Keratinocyte (primary cell): ENCODE measurements around the gene PRKD3. TPM values are rescaled to one million over a fixed set of nuclear protein-coding genes. Genes with fewer than 3 reads are reported as not detected.

Experiments used
- DNase-seq: peaks from one replicate; pipeline ENCODE4 v3.0.0-alpha.2; 2011; ENCODE audit warnings: low read depth, missing footprints, low spot score
- FAIRE-seq: peaks from 2 replicates; lab custom pipeline; 2011; peaks lifted over from hg19 to GRCh38; lab: Jason Lieb, UNC
- H2AFZ ChIP-seq: 2 replicates; pipeline ENCODE4 v1.6.0; 2012; ENCODE audit warnings: low read length, control low read depth, inconsistent platforms; ENCODE audit not compliant: control insufficient read depth
- H3K27ac ChIP-seq: 2 replicates; pipeline ENCODE4 v1.5.1; 2011; ENCODE audit warnings: low read length; ENCODE audit not compliant: control insufficient read depth, insufficient read depth
- H3K27me3 ChIP-seq: 3 replicates; pipeline ENCODE4 v1.6.0; 2011; ENCODE audit warnings: low read length; ENCODE audit not compliant: control insufficient read depth, insufficient read depth; ENCODE audit errors: extremely low read depth
- H3K36me3 ChIP-seq, 2 experiments: 2 replicates in 1 of 2; 3 replicates in 1 of 2; pipeline ENCODE4 v1.5.1; 2011; ENCODE audit warnings: low read length in 2 of 2, mild to moderate bottlenecking in 1 of 2; ENCODE audit not compliant: control insufficient read depth in 2 of 2, insufficient read depth in 2 of 2; ENCODE audit errors: extremely low read depth in 1 of 2
- H3K4me1 ChIP-seq: 3 replicates; pipeline ENCODE4 v1.5.1; 2011; ENCODE audit warnings: low read length; ENCODE audit not compliant: control insufficient read depth, insufficient read depth; ENCODE audit errors: extremely low read depth
- H3K4me2 ChIP-seq: 3 replicates; pipeline ENCODE4 v1.6.0; 2011; ENCODE audit warnings: low read depth, low read length; ENCODE audit not compliant: control insufficient read depth, insufficient read depth; ENCODE audit errors: extremely low read depth
- H3K4me3 ChIP-seq, 3 experiments: fragments of 200-600 bp in 1 of 3; sonication (generic) in 1 of 3; 2 replicates in 2 of 3; 3 replicates in 1 of 3; pipeline ENCODE4 v1.5.1; 2011 to 2016; ENCODE audit warnings: low read length in 3 of 3, mild to moderate bottlenecking in 3 of 3, control low read depth in 2 of 3, inconsistent platforms in 1 of 3, low read depth in 1 of 3, mixed read lengths in 1 of 3, mixed run types in 1 of 3, moderate library complexity in 1 of 3; ENCODE audit not compliant: control insufficient read depth in 2 of 3, insufficient read depth in 2 of 3; ENCODE audit errors: extremely low read depth in 1 of 3
- H3K79me2 ChIP-seq: 2 replicates; pipeline ENCODE4 v1.6.0; 2012; ENCODE audit warnings: low read length; ENCODE audit not compliant: control insufficient read depth, insufficient read depth
- H3K9ac ChIP-seq: 3 replicates; pipeline ENCODE4 v1.6.0; 2011; ENCODE audit warnings: low read length; ENCODE audit not compliant: control insufficient read depth, insufficient read depth; ENCODE audit errors: extremely low read depth
- H3K9me1 ChIP-seq: 3 replicates; pipeline ENCODE4 v1.6.0; 2011; ENCODE audit warnings: low read length; ENCODE audit not compliant: control insufficient read depth, insufficient read depth; ENCODE audit errors: extremely low read depth
- H3K9me3 ChIP-seq: 2 replicates; pipeline ENCODE4 v1.5.1; 2012; ENCODE audit warnings: low read depth, low read length; ENCODE audit not compliant: control insufficient read depth
- H4K20me1 ChIP-seq: 3 replicates; pipeline ENCODE4 v1.6.0; 2011; ENCODE audit warnings: low read length; ENCODE audit not compliant: control insufficient read depth, insufficient read depth; ENCODE audit errors: extremely low read depth
- EZH2 ChIP-seq: IDR thresholded peaks from one replicate; pipeline ENCODE4 v1.6.1; 2012; ENCODE audit warnings: inconsistent platforms, mild to moderate bottlenecking, low read length, moderate library complexity
- dilution Hi-C: fragments of 300-500 bp; cut with MboI; formaldehyde crosslinking; loops from one replicate; pipeline ENCODE4 v1.7.0; 2020; ENCODE audit warnings: low sequenced_read_pairs; ENCODE audit not compliant: extremely low pct_ligation_motif_present
- polyA plus RNA-seq, 5 experiments: library from polyadenylated mRNA; depleted of rRNA in 3 of 5; stranded (reverse) in 3 of 5; stranded (forward) in 1 of 5; unstranded in 1 of 5; fragments of >200 nt; gene quantifications; 1 replicate in 1 of 5; 2 replicates in 3 of 5; 3 replicates in 1 of 5; pipeline versions ENCODE4 v1.2.1 to v1.2.3, GENCODE V29; 2011 to 2012; ENCODE audit warnings: missing spikeins in 2 of 5, low read depth in 1 of 5, low replicate concordance in 1 of 5
- TF ChIP-seq, protein P1 (sequence below), 3 experiments: IDR thresholded peaks in 1 of 3; conservative IDR thresholded peaks in 1 of 3; optimal IDR thresholded peaks in 1 of 3; 2 replicates in 2 of 3; 3 replicates in 1 of 3; pipeline versions ENCODE3 to v1.5.1; 2011; ENCODE audit warnings: low read length in 3 of 3, mild to moderate bottlenecking in 3 of 3, moderate library complexity in 2 of 3, control low read depth in 1 of 3, inconsistent platforms in 1 of 3; ENCODE audit not compliant: insufficient read depth in 2 of 3; ENCODE audit errors: extremely low read depth in 1 of 3

Gene PRKD3
- polyA plus RNA-seq, 1 donor (not counting 4 experiments of a cell fraction or from before 2014, with no cell fraction given): 25.4 TPM

DNA sequence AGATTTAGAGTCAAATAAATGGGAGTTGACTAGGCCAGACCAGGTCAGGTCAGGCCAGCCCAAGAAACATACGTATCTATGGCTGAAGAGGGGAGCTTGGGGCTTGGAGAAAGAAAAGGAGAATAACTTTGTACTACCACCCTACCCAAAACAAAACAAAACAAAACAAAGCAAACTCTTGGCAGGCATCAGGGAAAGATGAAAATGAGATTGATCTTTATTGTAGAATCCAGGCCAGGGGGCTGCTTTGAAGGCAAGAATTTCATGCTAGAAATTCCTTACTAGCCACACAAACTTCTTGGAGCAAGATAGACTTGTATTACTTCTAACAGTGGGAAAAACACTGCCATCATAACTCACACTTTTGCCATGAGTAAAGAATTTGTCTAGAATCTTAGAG, 46.0 kb upstream of the PRKD3 start:
- FAIRE-seq: no peak
- H3K4me3 ChIP-seq: no peak overlapping the region
- no peaks in the 10 kb centered on the region for H3K9me1 ChIP-seq
- H3K36me3 ChIP-seq: no peaks in the 10 kb centered on the region
- dilution Hi-C loops: no loop called here
- no peak overlapping the region for H3K27ac ChIP-seq
- H3K27me3 ChIP-seq: no peaks in the 10 kb centered on the region
- no peak overlapping the region for H2AFZ ChIP-seq
- no peaks in the 10 kb centered on the region for H3K9me3 ChIP-seq
- no peak overlapping the region for H3K4me2 ChIP-seq
- no peak for DNase-seq
- no peaks in the 10 kb centered on the region for H3K79me2 ChIP-seq
- H4K20me1 ChIP-seq: no peaks in the 10 kb centered on the region
- no peak overlapping the region for H3K9ac ChIP-seq
- no peaks in the 10 kb centered on the region for H3K4me1 ChIP-seq
- no peak for TF ChIP-seq EZH2

DNA sequence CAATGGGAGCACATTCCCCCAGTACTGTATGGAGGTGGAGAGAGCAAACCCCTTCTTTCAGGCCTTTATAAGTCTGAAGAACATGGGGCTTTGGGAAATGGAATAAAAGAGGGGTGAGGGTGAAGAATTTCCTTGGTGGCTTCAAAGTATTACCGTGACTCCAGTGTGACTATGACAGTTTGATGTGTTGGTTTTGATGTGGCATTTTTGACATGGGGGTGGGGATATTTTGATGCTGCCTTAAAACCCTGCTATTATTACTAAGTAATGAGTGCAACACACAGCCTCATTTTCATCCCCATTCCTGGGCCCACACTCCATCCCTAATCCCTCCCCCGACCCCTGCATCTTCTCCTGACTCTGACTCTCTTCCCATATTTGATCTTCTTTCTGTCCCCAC, 43.4 kb upstream of the PRKD3 start:
- Histone ChIP-seq H3K4me2 (no peak overlapping the region), H3K27me3 (no peaks in the 10 kb centered on the region), H3K9me1 (no peaks in the 10 kb centered on the region), H3K4me1 (no peaks in the 10 kb centered on the region), H3K27ac (no peak overlapping the region), H3K4me3 (no peak overlapping the region), H2AFZ (no peak overlapping the region), H3K36me3 (no peaks in the 10 kb centered on the region), H4K20me1 (no peaks in the 10 kb centered on the region), H3K9ac (no peak overlapping the region), H3K79me2 (no peaks in the 10 kb centered on the region), H3K9me3 (no peaks in the 10 kb centered on the region)
- dilution Hi-C loops: no loop called here
- FAIRE-seq (no peak), DNase-seq (no peak)
- TF ChIP-seq, protein P1, sequence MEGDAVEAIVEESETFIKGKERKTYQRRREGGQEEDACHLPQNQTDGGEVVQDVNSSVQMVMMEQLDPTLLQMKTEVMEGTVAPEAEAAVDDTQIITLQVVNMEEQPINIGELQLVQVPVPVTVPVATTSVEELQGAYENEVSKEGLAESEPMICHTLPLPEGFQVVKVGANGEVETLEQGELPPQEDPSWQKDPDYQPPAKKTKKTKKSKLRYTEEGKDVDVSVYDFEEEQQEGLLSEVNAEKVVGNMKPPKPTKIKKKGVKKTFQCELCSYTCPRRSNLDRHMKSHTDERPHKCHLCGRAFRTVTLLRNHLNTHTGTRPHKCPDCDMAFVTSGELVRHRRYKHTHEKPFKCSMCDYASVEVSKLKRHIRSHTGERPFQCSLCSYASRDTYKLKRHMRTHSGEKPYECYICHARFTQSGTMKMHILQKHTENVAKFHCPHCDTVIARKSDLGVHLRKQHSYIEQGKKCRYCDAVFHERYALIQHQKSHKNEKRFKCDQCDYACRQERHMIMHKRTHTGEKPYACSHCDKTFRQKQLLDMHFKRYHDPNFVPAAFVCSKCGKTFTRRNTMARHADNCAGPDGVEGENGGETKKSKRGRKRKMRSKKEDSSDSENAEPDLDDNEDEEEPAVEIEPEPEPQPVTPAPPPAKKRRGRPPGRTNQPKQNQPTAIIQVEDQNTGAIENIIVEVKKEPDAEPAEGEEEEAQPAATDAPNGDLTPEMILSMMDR (optimal IDR thresholded peaks at IDR 0.05 in 1 of 3, IDR thresholded peaks at IDR 0.05 in 1 of 3, conservative IDR thresholded peaks at IDR 0.05 in 1 of 3; ENCODE audit: extremely low read depth in 1 of 3, insufficient read depth in 2 of 3, low read length in 3 of 3): no peak
- TF ChIP-seq EZH2: no peak

DNA sequence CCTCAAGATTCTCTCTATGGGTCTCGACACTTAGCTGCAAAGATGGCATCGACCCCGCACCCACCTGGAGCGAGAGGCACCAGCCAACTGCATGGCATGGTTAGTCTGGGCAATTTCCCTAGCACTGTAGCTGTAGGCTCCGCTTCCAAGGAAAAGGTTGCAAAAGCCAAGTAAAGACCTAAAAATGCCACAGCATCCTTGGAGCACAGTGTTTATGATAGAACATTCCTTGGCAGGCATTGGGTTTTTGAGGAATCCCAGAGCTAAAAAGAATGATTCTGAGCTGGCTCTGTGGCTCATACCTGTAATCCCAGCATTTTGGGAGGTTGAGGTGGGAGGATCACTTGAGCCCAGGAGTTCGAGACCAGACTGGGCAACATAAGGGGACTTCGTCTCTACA, 42.7 kb upstream of the PRKD3 start:
- no peaks in the 10 kb centered on the region for H3K79me2 ChIP-seq
- DNase-seq (no peak), FAIRE-seq (no peak)
- no peaks in the 10 kb centered on the region for H3K27me3 ChIP-seq
- no peaks in the 10 kb centered on the region for H3K36me3 ChIP-seq
- H2AFZ ChIP-seq: no peak overlapping the region
- H3K9ac ChIP-seq: no peak overlapping the region
- dilution Hi-C loops: no loop called here
- H3K4me3 ChIP-seq: no peak overlapping the region
- no peak overlapping the region for H3K27ac ChIP-seq
- no peaks in the 10 kb centered on the region for H3K9me1 ChIP-seq
- H3K4me2 ChIP-seq: no peak overlapping the region
- H3K9me3 ChIP-seq: no peaks in the 10 kb centered on the region
- TF ChIP-seq, protein P1 (optimal IDR thresholded peaks at IDR 0.05 in 1 of 3, IDR thresholded peaks at IDR 0.05 in 1 of 3, conservative IDR thresholded peaks at IDR 0.05 in 1 of 3; ENCODE audit: extremely low read depth in 1 of 3, insufficient read depth in 2 of 3, low read length in 3 of 3): no peak
- TF ChIP-seq EZH2: no peak
- no peaks in the 10 kb centered on the region for H4K20me1 ChIP-seq
- peaks cover 4% of the 10 kb centered on the region for H3K4me1 ChIP-seq
